Measurements from ENCODE around the gene CPE.

The CPE gene

GRCh38 chr4:165378398-165378744, 437 bp upstream of the CPE start:
- DNase-seq (ENCODE audit: low read depth) = no peak
- H3K4me3 ChIP-seq (ENCODE audit: low read depth, low read length) = no peak overlapping the region

GRCh38 chr4:165379678-165380064, 863 bp downstream of the CPE start:
- DNase-seq (ENCODE audit: low read depth) = no peak
- H3K4me3 ChIP-seq (ENCODE audit: low read depth, low read length) = no peak overlapping the region

More at GRCh38 chr4:165378398-165378744, 437 bp upstream of the CPE start:
- TF ChIP-seq, protein P1, sequence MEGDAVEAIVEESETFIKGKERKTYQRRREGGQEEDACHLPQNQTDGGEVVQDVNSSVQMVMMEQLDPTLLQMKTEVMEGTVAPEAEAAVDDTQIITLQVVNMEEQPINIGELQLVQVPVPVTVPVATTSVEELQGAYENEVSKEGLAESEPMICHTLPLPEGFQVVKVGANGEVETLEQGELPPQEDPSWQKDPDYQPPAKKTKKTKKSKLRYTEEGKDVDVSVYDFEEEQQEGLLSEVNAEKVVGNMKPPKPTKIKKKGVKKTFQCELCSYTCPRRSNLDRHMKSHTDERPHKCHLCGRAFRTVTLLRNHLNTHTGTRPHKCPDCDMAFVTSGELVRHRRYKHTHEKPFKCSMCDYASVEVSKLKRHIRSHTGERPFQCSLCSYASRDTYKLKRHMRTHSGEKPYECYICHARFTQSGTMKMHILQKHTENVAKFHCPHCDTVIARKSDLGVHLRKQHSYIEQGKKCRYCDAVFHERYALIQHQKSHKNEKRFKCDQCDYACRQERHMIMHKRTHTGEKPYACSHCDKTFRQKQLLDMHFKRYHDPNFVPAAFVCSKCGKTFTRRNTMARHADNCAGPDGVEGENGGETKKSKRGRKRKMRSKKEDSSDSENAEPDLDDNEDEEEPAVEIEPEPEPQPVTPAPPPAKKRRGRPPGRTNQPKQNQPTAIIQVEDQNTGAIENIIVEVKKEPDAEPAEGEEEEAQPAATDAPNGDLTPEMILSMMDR (IDR thresholded peaks at IDR 0.05; ENCODE audit: insufficient read depth, low read depth, low read length, missing control alignments) = no peak

GRCh38 chr4:165380805-165381204, 2.0 kb downstream of the CPE start:
- TF ChIP-seq, protein P1 (IDR thresholded peaks at IDR 0.05; ENCODE audit: insufficient read depth, low read depth, low read length, missing control alignments) = no peak

More at GRCh38 chr4:165379678-165380064, 863 bp downstream of the CPE start:
- TF ChIP-seq, protein P1 (IDR thresholded peaks at IDR 0.05; ENCODE audit: insufficient read depth, low read depth, low read length, missing control alignments) = no peak

DNA sequence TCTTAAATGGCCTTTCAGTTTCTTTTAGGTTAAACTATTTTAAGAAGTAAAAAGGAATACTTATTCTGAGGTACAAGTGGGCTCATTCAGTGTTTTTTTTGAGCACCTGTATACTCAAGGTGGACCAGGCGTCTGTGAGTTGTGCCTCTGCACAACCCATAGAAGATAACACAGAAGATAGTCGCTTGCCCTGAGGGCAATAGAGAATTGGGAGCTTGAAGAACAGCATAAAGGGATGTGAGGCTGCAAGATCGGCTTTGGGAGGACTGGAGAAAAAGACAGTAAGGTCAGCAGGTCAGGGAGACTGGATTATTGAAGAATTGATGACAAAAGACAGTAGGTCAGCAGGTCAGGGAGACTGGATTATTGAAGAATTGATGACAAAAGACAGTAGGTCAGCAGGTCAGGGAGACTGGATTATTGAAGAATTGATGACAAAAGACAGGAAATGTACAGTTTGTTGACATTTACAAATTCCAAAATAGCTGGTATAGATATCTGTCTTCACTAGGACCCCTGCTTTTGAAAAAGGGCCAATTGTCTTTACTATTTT, 3.1 kb downstream of the CPE start:
- TF ChIP-seq, protein P1 (IDR thresholded peaks at IDR 0.05; ENCODE audit: insufficient read depth, low read depth, low read length, missing control alignments) = no peak
- no peak for DNase-seq (ENCODE audit: low read depth)
- no peak overlapping the region for H3K4me3 ChIP-seq (ENCODE audit: low read depth, low read length)

More at GRCh38 chr4:165380805-165381204, 2.0 kb downstream of the CPE start:
- H3K4me3 ChIP-seq (ENCODE audit: low read depth, low read length) = no peak overlapping the region
- DNase-seq (ENCODE audit: low read depth) = no peak

DNA sequence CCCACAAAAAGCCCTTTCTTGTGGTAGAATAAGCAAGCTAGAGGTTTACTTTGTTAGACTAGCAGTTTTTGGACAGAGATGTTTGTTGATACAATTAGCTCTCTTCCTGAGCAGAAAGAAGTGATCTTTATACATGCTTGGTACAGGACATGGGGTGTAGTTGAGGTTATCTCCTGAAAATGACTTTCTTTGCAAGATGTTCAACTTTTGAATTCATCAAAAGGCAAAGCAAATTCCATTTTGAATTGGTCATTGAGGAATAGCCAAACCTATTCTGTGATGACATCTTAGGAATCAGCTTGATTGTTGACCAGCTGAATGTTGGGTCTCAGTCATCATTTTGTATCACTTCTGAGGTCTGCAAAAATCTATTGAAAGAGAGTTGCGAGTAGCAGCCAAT, 3.8 kb downstream of the CPE start:
- H3K4me3 ChIP-seq (ENCODE audit: low read depth, low read length) = no peak overlapping the region
- no peak for DNase-seq (ENCODE audit: low read depth)

DNA sequence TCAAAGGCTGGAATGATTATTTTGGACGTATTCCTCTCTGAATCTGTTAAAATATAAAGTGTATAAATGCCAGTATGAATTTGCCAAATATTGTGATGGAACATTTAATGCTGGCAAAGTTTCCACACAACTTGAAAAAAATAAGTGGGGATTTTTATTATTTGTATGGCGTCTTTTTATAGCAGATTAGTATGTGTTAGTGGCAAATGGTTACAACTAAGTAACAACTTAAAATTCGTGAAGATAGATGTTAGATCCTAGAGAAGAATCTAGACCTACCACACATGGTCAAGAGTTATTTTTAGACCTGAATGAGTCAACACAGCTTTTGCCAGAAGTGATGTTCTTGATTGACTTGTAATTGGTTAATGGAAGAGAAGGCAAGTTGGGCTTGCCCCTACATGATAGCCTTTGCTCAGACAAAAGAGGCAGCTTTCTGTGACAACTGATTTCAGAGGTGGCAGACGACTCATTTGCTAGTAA, 4.8 kb downstream of the CPE start:
- TF ChIP-seq, protein P1 (IDR thresholded peaks at IDR 0.05; ENCODE audit: insufficient read depth, low read depth, low read length, missing control alignments) = no peak
- no peak overlapping the region for H3K4me3 ChIP-seq (ENCODE audit: low read depth, low read length)
- DNase-seq (ENCODE audit: low read depth) = no peak

More for the DNA sequence above, 3.8 kb downstream of the CPE start:
- TF ChIP-seq, protein P1 (IDR thresholded peaks at IDR 0.05; ENCODE audit: insufficient read depth, low read depth, low read length, missing control alignments) = no peak

- TF ChIP-seq, protein P1 (IDR thresholded peaks at IDR 0.05; ENCODE audit: insufficient read depth, low read depth, low read length, missing control alignments) = no peak
- no peak overlapping the region for H3K4me3 ChIP-seq (ENCODE audit: low read depth, low read length)
- no peak for DNase-seq (ENCODE audit: low read depth)
Measured at GRCh38 chr4:165384186-165384585, 5.4 kb downstream of the CPE start.

Measured in GM12865 (cell line).